H9 (cell line): ENCODE results near the gene ADRA2A. TPM values are rescaled to one million over a fixed set of nuclear protein-coding genes. Genes with fewer than 3 reads are reported as not detected.

Experiments used
- DNase-seq: peaks from one replicate; pipeline ENCODE4 v3.0.0-alpha.2; 2017
- H2AFZ ChIP-seq: one replicate; pipeline ENCODE4 v1.6.1; 2013; ENCODE audit warnings: mild to moderate bottlenecking, low read length, control low read depth, moderate library complexity
- H2AK5ac ChIP-seq: 2 replicates; pipeline ENCODE4 v1.6.1; 2013; ENCODE audit warnings: low read length, control low read depth, mixed read lengths; ENCODE audit not compliant: insufficient read length
- H2BK120ac ChIP-seq: one replicate; pipeline ENCODE4 v1.6.1; 2013; ENCODE audit warnings: low read depth, mild to moderate bottlenecking, low read length, control low read depth, inconsistent platforms; ENCODE audit not compliant: poor library complexity, severe bottlenecking
- H2BK12ac ChIP-seq: 2 replicates; pipeline ENCODE4 v1.6.1; 2013; ENCODE audit warnings: low read length, control low read depth, mixed read lengths, low read depth; ENCODE audit not compliant: insufficient read length
- H2BK15ac ChIP-seq: 2 replicates; pipeline ENCODE4 v1.6.1; 2013; ENCODE audit warnings: low read depth, low read length, control low read depth
- H2BK20ac ChIP-seq: one replicate; pipeline ENCODE4 v1.6.1; 2013; ENCODE audit warnings: low read depth, mild to moderate bottlenecking, low read length, control low read depth, inconsistent platforms; ENCODE audit not compliant: poor library complexity, severe bottlenecking
- H2BK5ac ChIP-seq: 2 replicates; pipeline ENCODE4 v1.6.1; 2013; ENCODE audit warnings: low read length, control low read depth, mixed read lengths; ENCODE audit not compliant: insufficient read length
- H3K14ac ChIP-seq: 2 replicates; pipeline ENCODE4 v1.6.1; 2013; ENCODE audit warnings: low read length, control low read depth; ENCODE audit not compliant: insufficient read depth
- H3K18ac ChIP-seq: 2 replicates; pipeline ENCODE4 v1.6.1; 2013; ENCODE audit warnings: low read depth, mild to moderate bottlenecking, mixed read lengths, low read length, control low read depth; ENCODE audit not compliant: insufficient read length
- H3K23ac ChIP-seq: 2 replicates; pipeline ENCODE4 v1.6.1; 2013; ENCODE audit warnings: low read length, control low read depth, mixed read lengths, low read depth; ENCODE audit not compliant: insufficient read length
- H3K23me2 ChIP-seq: 2 replicates; pipeline ENCODE4 v1.6.1; 2013; ENCODE audit warnings: low read depth, mild to moderate bottlenecking, mixed read lengths, low read length, control low read depth; ENCODE audit not compliant: insufficient read length, poor library complexity, severe bottlenecking
- H3K27ac ChIP-seq: 2 replicates; pipeline ENCODE4 v1.5.1; 2013; ENCODE audit warnings: low read length, control low read depth, mixed read lengths, low read depth; ENCODE audit not compliant: insufficient read length
- H3K27me3 ChIP-seq: 2 replicates; pipeline ENCODE4 v1.6.1; 2013; ENCODE audit warnings: low read length, control low read depth, inconsistent platforms; ENCODE audit not compliant: insufficient read depth
- H3K4ac ChIP-seq: 2 replicates; pipeline ENCODE4 v1.6.1; 2013; ENCODE audit warnings: low read depth, mild to moderate bottlenecking, control low read depth, inconsistent platforms, low read length, moderate library complexity
- H3K4me1 ChIP-seq: 2 replicates; pipeline ENCODE4 v1.6.1; 2013; ENCODE audit warnings: low read length, control low read depth, inconsistent platforms; ENCODE audit not compliant: insufficient read depth
- H3K4me2 ChIP-seq: 2 replicates; pipeline ENCODE4 v1.6.1; 2013; ENCODE audit warnings: low read length, control low read depth, mixed read lengths; ENCODE audit not compliant: insufficient read length, insufficient read depth
- H3K56ac ChIP-seq: 2 replicates; pipeline ENCODE4 v1.6.1; 2013; ENCODE audit warnings: low read depth, mild to moderate bottlenecking, mixed read lengths, low read length, control low read depth; ENCODE audit not compliant: insufficient read length
- H3K79me1 ChIP-seq: 2 replicates; pipeline ENCODE4 v1.6.1; 2013; ENCODE audit warnings: low read depth, mild to moderate bottlenecking, moderate library complexity, low read length, control low read depth, inconsistent platforms; ENCODE audit not compliant: insufficient read depth, poor library complexity, severe bottlenecking
- H3K79me2 ChIP-seq: 2 replicates; pipeline ENCODE4 v1.6.1; 2013; ENCODE audit warnings: low read length, control low read depth, inconsistent platforms; ENCODE audit not compliant: insufficient read depth
- H3K9ac ChIP-seq: 2 replicates; pipeline ENCODE4 v1.6.1; 2013; ENCODE audit warnings: low read length, control low read depth, mixed read lengths; ENCODE audit not compliant: insufficient read length; ENCODE audit errors: extremely low read depth
- H3K9me3 ChIP-seq: one replicate; pipeline ENCODE4 v1.6.1; 2013; ENCODE audit warnings: low read depth, low read length, inconsistent platforms; ENCODE audit not compliant: control insufficient read depth
- H3T11ph ChIP-seq: one replicate; pipeline ENCODE4 v1.6.1; 2013; ENCODE audit warnings: mild to moderate bottlenecking, low read length, control low read depth, inconsistent platforms
- H4K20me1 ChIP-seq: one replicate; pipeline ENCODE4 v1.6.1; 2013; ENCODE audit not compliant: control insufficient read depth, insufficient read length, insufficient read depth
- H4K5ac ChIP-seq: 2 replicates; pipeline ENCODE4 v1.6.1; 2013; ENCODE audit warnings: low read depth, mild to moderate bottlenecking, mixed read lengths, low read length, control low read depth; ENCODE audit not compliant: insufficient read length
- H4K8ac ChIP-seq: replicated peaks from 2 replicates; pipeline ENCODE4 v1.6.1; 2013; ENCODE audit warnings: low read length, control low read depth, mixed read lengths, low read depth; ENCODE audit not compliant: insufficient read length
- H4K91ac ChIP-seq: 2 replicates; pipeline ENCODE4 v1.6.1; 2013; ENCODE audit warnings: low read depth, mild to moderate bottlenecking, moderate library complexity, mixed read lengths, low read length, control low read depth; ENCODE audit not compliant: insufficient read length
- H3K27ac Mint-ChIP-seq, 3 experiments: 2 replicates in 2 of 3; 3 replicates in 1 of 3; pipeline ENCODE4 v1.8.0; 2020 to 2021; ENCODE audit warnings: mixed read lengths in 3 of 3, mild to moderate bottlenecking in 1 of 3, moderate library complexity in 1 of 3
- H3K27me3 Mint-ChIP-seq: 2 replicates; pipeline ENCODE4 v1.8.0; 2021; ENCODE audit warnings: low read depth, mild to moderate bottlenecking, moderate library complexity, mixed read lengths
- H3K36me3 Mint-ChIP-seq, 3 experiments: 2 replicates in 2 of 3; 3 replicates in 1 of 3; pipeline ENCODE4 v1.8.0; 2020 to 2021; ENCODE audit warnings: low read depth in 3 of 3, mixed read lengths in 3 of 3; ENCODE audit not compliant: insufficient read depth in 1 of 3
- H3K4me1 Mint-ChIP-seq, 2 experiments: 2 replicates each; pipeline ENCODE4 v1.8.0; 2020; ENCODE audit warnings: mixed read lengths in 2 of 2
- H3K4me3 Mint-ChIP-seq, 2 experiments: 2 replicates in 1 of 2; 3 replicates in 1 of 2; pipeline ENCODE4 v1.8.0; 2020 to 2021; ENCODE audit warnings: mild to moderate bottlenecking in 2 of 2, mixed read lengths in 2 of 2, moderate library complexity in 1 of 2
- H3K9me3 Mint-ChIP-seq, 2 experiments: 2 replicates in 1 of 2; 3 replicates in 1 of 2; pipeline ENCODE4 v1.8.0; 2020; ENCODE audit warnings: mild to moderate bottlenecking in 2 of 2, mixed read lengths in 2 of 2, moderate library complexity in 1 of 2
- CTCF ChIP-seq: fragments of 200-600 bp; sonication (generic); conservative IDR thresholded peaks from 3 replicates; pipeline ENCODE4 v1.8.0; 2021; ENCODE audit warnings: antibody characterized with exemption, mild to moderate bottlenecking
- WGBS: extraction: QIAGEN DNeasy Blood & Tissue Kit; methylation state at CpG from one replicate; pipeline ENCODE4 v1.1.7; 2013; ENCODE audit warnings: missing lambda C conversion rate, low lambda C conversion rate, mixed read lengths; ENCODE audit not compliant: insufficient read length; ENCODE audit errors: extremely low coverage; 5-methylcytosine and 5-hydroxymethylcytosine counted together
- total RNA-seq: library from RNA; stranded (reverse); gene quantifications from 2 replicates; pipeline ENCODE4 v1.2.1, GENCODE V29; 2021

Gene ADRA2A
- total RNA-seq, 1 experiment from 2014 or later, result 1.4 TPM

DNA sequence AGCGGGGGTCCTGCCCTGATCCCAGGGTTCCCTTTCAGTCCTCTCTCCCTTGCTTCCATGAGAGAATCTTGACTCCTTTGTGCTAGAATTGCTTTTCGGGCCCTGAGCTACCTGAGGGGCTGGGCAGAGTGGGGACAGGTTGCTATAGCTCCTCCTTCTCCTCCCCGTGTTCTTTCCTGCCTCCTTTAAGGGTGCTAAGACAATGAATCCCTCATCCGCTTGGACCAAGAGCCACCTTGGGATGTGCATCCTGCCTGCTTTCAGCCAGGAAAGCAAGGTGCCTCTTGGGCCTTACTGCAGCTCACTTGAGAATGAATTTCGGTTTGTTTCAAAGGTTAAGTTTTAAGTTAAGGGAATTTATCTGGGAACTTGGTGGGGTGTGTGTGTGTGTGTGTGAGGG lies 53.6 kb downstream of the ADRA2A start:
- WGBS, result no CpG with 5 or more reads among the region's 5 CpGs
- Histone ChIP-seq H2AK5ac (no peak overlapping the region), H2BK20ac (no peak overlapping the region), H4K5ac (no peak overlapping the region), H3K9me3 (no peaks in the 10 kb centered on the region), H3K4me2 (no peak overlapping the region), H3K9ac (no peak overlapping the region), H3T11ph (no peak overlapping the region), H3K23ac (no peak overlapping the region), H3K56ac (no peak overlapping the region), H3K14ac (no peak overlapping the region), H3K27me3 (no peaks in the 10 kb centered on the region), H3K23me2 (no peaks in the 10 kb centered on the region), H3K4me1 (peaks cover 2% of the 10 kb centered on the region), H3K4ac (no peak overlapping the region), H2AFZ (no peak overlapping the region), H2BK5ac (no peak overlapping the region), H2BK120ac (no peak overlapping the region), H2BK12ac (no peak overlapping the region), H2BK15ac (no peak overlapping the region), H3K27ac (no peak overlapping the region), H4K20me1 (no peaks in the 10 kb centered on the region), H4K91ac (no peak overlapping the region), H3K18ac (no peak overlapping the region), H4K8ac (no peak overlapping the region), H3K79me2 (no peaks in the 10 kb centered on the region), H3K79me1 (no peaks in the 10 kb centered on the region)
- H3K36me3 Mint-ChIP-seq, result peaks cover 0 to 25% (median 3%) of the 10 kb centered on the region in 3 experiments; a peak in 4 of 7 replicates
- peak overlapping the region in 1 of 3 experiments; percentile 37; a peak in 1 of 7 replicates for H3K27ac Mint-ChIP-seq
- H3K4me1 Mint-ChIP-seq, result peaks cover 43 to 63% of the 10 kb centered on the region in 2 experiments
- DNase-seq, result peak; percentile 23
- peaks cover 1% of the 10 kb centered on the region; the same call in 1 of the 2 replicates for H3K27me3 Mint-ChIP-seq
- no peak overlapping the region for H3K4me3 Mint-ChIP-seq
- H3K9me3 Mint-ChIP-seq, result peaks cover 6 to 9% of the 10 kb centered on the region in 2 experiments; a peak in 4 of 5 replicates
- no peak for TF ChIP-seq CTCF

Other genes with a start within 250 kb of the ADRA2A start
- 22.6 and 29.3 TPM in 2 replicates for gene PDCD4, start 205.1 kb upstream of the ADRA2A start, total RNA-seq
- 18.8 and 22.3 TPM in 2 replicates for gene BBIP1, start 157.8 kb upstream of the ADRA2A start, total RNA-seq
- gene SHOC2, start 157.4 kb upstream of the ADRA2A start, total RNA-seq, result 23.5 and 23.7 TPM in 2 replicates